ENCODE data around the gene POLR1A. TPM values are rescaled to one million over a fixed set of nuclear protein-coding genes. Genes with fewer than 3 reads are reported as not detected.

POLR1A gene
- total and polyA plus RNA-seq, 2 of the 13 experiments (the other 11 are each of a cell fraction or from before 2014, with no cell fraction given): 7.2 to 39.9 TPM

DNA sequence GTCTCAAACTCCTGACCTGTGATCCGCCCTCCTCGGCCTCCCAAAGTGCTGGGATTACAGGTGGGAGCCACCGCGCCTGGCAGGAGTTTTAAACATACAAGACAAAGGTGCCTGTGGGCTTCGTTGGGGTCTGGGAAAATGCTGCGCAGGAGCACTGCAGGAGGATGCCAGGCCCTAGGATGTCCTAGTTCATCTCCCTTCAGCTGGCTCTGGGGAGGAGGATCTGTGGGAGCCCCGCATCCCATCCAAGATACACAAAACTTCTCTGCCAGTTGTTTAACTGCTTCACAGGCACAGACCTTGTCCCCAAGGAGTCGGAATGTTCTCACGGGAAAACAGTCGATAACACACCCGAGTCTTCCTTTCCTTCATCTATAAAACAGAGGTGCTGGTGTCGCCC lies 89.1 kb downstream of the POLR1A start (continued):
- TF ChIP-seq AKAP8 (CRISPR knock-in tag; IDR thresholded peaks at IDR 0.05) (no peak), FOXO1 (CRISPR knock-in tag; IDR thresholded peaks at IDR 0.05) (no peak)
- TF ChIP-seq, protein P1, sequence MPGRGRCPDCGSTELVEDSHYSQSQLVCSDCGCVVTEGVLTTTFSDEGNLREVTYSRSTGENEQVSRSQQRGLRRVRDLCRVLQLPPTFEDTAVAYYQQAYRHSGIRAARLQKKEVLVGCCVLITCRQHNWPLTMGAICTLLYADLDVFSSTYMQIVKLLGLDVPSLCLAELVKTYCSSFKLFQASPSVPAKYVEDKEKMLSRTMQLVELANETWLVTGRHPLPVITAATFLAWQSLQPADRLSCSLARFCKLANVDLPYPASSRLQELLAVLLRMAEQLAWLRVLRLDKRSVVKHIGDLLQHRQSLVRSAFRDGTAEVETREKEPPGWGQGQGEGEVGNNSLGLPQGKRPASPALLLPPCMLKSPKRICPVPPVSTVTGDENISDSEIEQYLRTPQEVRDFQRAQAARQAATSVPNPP (CRISPR knock-in tag; IDR thresholded peaks at IDR 0.05): no peak
- TF ChIP-seq, protein P2, sequence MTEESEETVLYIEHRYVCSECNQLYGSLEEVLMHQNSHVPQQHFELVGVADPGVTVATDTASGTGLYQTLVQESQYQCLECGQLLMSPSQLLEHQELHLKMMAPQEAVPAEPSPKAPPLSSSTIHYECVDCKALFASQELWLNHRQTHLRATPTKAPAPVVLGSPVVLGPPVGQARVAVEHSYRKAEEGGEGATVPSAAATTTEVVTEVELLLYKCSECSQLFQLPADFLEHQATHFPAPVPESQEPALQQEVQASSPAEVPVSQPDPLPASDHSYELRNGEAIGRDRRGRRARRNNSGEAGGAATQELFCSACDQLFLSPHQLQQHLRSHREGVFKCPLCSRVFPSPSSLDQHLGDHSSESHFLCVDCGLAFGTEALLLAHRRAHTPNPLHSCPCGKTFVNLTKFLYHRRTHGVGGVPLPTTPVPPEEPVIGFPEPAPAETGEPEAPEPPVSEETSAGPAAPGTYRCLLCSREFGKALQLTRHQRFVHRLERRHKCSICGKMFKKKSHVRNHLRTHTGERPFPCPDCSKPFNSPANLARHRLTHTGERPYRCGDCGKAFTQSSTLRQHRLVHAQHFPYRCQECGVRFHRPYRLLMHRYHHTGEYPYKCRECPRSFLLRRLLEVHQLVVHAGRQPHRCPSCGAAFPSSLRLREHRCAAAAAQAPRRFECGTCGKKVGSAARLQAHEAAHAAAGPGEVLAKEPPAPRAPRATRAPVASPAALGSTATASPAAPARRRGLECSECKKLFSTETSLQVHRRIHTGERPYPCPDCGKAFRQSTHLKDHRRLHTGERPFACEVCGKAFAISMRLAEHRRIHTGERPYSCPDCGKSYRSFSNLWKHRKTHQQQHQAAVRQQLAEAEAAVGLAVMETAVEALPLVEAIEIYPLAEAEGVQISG (CRISPR knock-in tag; IDR thresholded peaks at IDR 0.05): no peak

DNA sequence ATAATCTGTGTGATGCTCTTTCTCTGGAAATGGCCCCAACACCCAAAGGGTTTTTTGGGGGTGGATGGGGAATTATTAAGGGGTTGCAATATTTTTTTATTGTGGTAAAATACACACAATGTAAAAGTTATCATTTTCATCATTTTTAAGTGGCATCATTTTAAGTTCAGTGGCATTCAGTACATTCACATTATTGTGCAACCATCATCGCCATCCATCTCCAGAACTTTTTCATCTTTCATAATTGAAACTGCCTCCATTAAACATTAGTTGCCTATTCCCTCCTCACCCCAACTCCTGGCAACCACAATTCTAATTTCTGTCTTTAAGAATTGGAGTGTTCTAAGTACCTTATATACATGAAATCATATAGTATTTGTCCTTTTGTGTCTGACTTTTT lies 90.0 kb downstream of the POLR1A start:
- Histone ChIP-seq H3K27me3 (ENCODE audit: control insufficient read depth in 1 of 2, insufficient read depth in 2 of 2, low read length in 2 of 2) (peaks cover 0 to 10% of the 10 kb centered on the region in 2 experiments; a peak in 2 of 5 replicates), H3K79me2 (ENCODE audit: insufficient read depth, low read length) (no peaks in the 10 kb centered on the region), H3K9ac (ENCODE audit: insufficient read depth, low read depth, low read length) (no peak overlapping the region), H3K27ac (ENCODE audit: extremely low read length, insufficient read depth, low read length) (no peak overlapping the region), H3K4me3 (replicated peaks in 1 of 3; ENCODE audit: insufficient read depth in 1 of 3, low read depth in 2 of 3, low read length in 3 of 3) (no peak overlapping the region), H3K36me3 (replicated peaks in 1 of 2; ENCODE audit: control insufficient read depth in 1 of 2, insufficient read depth in 2 of 2, low read length in 2 of 2) (no peaks in the 10 kb centered on the region), H3K9me3 (ENCODE audit: low read length) (peaks cover 4% of the 10 kb centered on the region), H2AFZ (ENCODE audit: low read length) (no peak overlapping the region), H3K4me2 (ENCODE audit: low read depth, low read length) (no peak overlapping the region), H4K20me1 (ENCODE audit: insufficient read depth, low read length) (no peaks in the 10 kb centered on the region), H3K4me1 (ENCODE audit: insufficient read depth, low read length) (no peaks in the 10 kb centered on the region)
- BruUV-seq (replicated peaks): no TSS peak
- ChIA-PET CTCF (ENCODE audit: low intra/inter-chr PET ratio, low total read pairs) (no interaction called here), POLR2A (no interaction called here)
- FAIRE-seq (no peak), DNase-seq (ENCODE audit: low spot score) (no peak), ATAC-seq (no peak)
- intact Hi-C loops (cut with micrococcal nuclease; ENCODE audit: unreplicated experiment) (no loop called here), in situ Hi-C loops (cut with HindIII; ENCODE audit: extremely low pct_ligation_motif_present, low pct_unique_long_range_greater_than_20kb) (no loop called here)
- 61% methylated on average over 1 of the region's 1 CpG for WGBS (ENCODE audit: low lambda C conversion rate)
- TF ChIP-seq ZNF468 (CRISPR knock-in tag; IDR thresholded peaks at IDR 0.05) (no peak), CHCHD3 (CRISPR knock-in tag; IDR thresholded peaks at IDR 0.05) (no peak), ZNF230 (CRISPR knock-in tag; IDR thresholded peaks at IDR 0.05) (no peak), CEBPB (IDR thresholded peaks at IDR 0.05; ENCODE audit: borderline replicate concordance, low read depth, low read length) (peak; percentile 75; the same call in 1 of the 2 replicates), NFRKB (IDR thresholded peaks at IDR 0.05) (no peak)
